H9 (cell line): ENCODE results near the gene ITPKC. TPM values are rescaled to one million over a fixed set of nuclear protein-coding genes. Genes with fewer than 3 reads are reported as not detected.

Source experiments
- DNase-seq: peaks from one replicate; pipeline ENCODE4 v3.0.0-alpha.2; 2017
- H2AFZ ChIP-seq: one replicate; pipeline ENCODE4 v1.6.1; 2013; ENCODE audit warnings: mild to moderate bottlenecking, low read length, control low read depth, moderate library complexity
- H2AK5ac ChIP-seq: 2 replicates; pipeline ENCODE4 v1.6.1; 2013; ENCODE audit warnings: low read length, control low read depth, mixed read lengths; ENCODE audit not compliant: insufficient read length
- H2BK120ac ChIP-seq: one replicate; pipeline ENCODE4 v1.6.1; 2013; ENCODE audit warnings: low read depth, mild to moderate bottlenecking, low read length, control low read depth, inconsistent platforms; ENCODE audit not compliant: poor library complexity, severe bottlenecking
- H2BK12ac ChIP-seq: 2 replicates; pipeline ENCODE4 v1.6.1; 2013; ENCODE audit warnings: low read length, control low read depth, mixed read lengths, low read depth; ENCODE audit not compliant: insufficient read length
- H2BK15ac ChIP-seq: 2 replicates; pipeline ENCODE4 v1.6.1; 2013; ENCODE audit warnings: low read depth, low read length, control low read depth
- H2BK20ac ChIP-seq: one replicate; pipeline ENCODE4 v1.6.1; 2013; ENCODE audit warnings: low read depth, mild to moderate bottlenecking, low read length, control low read depth, inconsistent platforms; ENCODE audit not compliant: poor library complexity, severe bottlenecking
- H2BK5ac ChIP-seq: 2 replicates; pipeline ENCODE4 v1.6.1; 2013; ENCODE audit warnings: low read length, control low read depth, mixed read lengths; ENCODE audit not compliant: insufficient read length
- H3K14ac ChIP-seq: 2 replicates; pipeline ENCODE4 v1.6.1; 2013; ENCODE audit warnings: low read length, control low read depth; ENCODE audit not compliant: insufficient read depth
- H3K18ac ChIP-seq: 2 replicates; pipeline ENCODE4 v1.6.1; 2013; ENCODE audit warnings: low read depth, mild to moderate bottlenecking, mixed read lengths, low read length, control low read depth; ENCODE audit not compliant: insufficient read length
- H3K23ac ChIP-seq: 2 replicates; pipeline ENCODE4 v1.6.1; 2013; ENCODE audit warnings: low read length, control low read depth, mixed read lengths, low read depth; ENCODE audit not compliant: insufficient read length
- H3K23me2 ChIP-seq: 2 replicates; pipeline ENCODE4 v1.6.1; 2013; ENCODE audit warnings: low read depth, mild to moderate bottlenecking, mixed read lengths, low read length, control low read depth; ENCODE audit not compliant: insufficient read length, poor library complexity, severe bottlenecking
- H3K27ac ChIP-seq: 2 replicates; pipeline ENCODE4 v1.5.1; 2013; ENCODE audit warnings: low read length, control low read depth, mixed read lengths, low read depth; ENCODE audit not compliant: insufficient read length
- H3K27me3 ChIP-seq: 2 replicates; pipeline ENCODE4 v1.6.1; 2013; ENCODE audit warnings: low read length, control low read depth, inconsistent platforms; ENCODE audit not compliant: insufficient read depth
- H3K4ac ChIP-seq: 2 replicates; pipeline ENCODE4 v1.6.1; 2013; ENCODE audit warnings: low read depth, mild to moderate bottlenecking, control low read depth, inconsistent platforms, low read length, moderate library complexity
- H3K4me1 ChIP-seq: 2 replicates; pipeline ENCODE4 v1.6.1; 2013; ENCODE audit warnings: low read length, control low read depth, inconsistent platforms; ENCODE audit not compliant: insufficient read depth
- H3K4me2 ChIP-seq: 2 replicates; pipeline ENCODE4 v1.6.1; 2013; ENCODE audit warnings: low read length, control low read depth, mixed read lengths; ENCODE audit not compliant: insufficient read length, insufficient read depth
- H3K56ac ChIP-seq: 2 replicates; pipeline ENCODE4 v1.6.1; 2013; ENCODE audit warnings: low read depth, mild to moderate bottlenecking, mixed read lengths, low read length, control low read depth; ENCODE audit not compliant: insufficient read length
- H3K79me1 ChIP-seq: 2 replicates; pipeline ENCODE4 v1.6.1; 2013; ENCODE audit warnings: low read depth, mild to moderate bottlenecking, moderate library complexity, low read length, control low read depth, inconsistent platforms; ENCODE audit not compliant: insufficient read depth, poor library complexity, severe bottlenecking
- H3K79me2 ChIP-seq: 2 replicates; pipeline ENCODE4 v1.6.1; 2013; ENCODE audit warnings: low read length, control low read depth, inconsistent platforms; ENCODE audit not compliant: insufficient read depth
- H3K9ac ChIP-seq: 2 replicates; pipeline ENCODE4 v1.6.1; 2013; ENCODE audit warnings: low read length, control low read depth, mixed read lengths; ENCODE audit not compliant: insufficient read length; ENCODE audit errors: extremely low read depth
- H3K9me3 ChIP-seq: one replicate; pipeline ENCODE4 v1.6.1; 2013; ENCODE audit warnings: low read depth, low read length, inconsistent platforms; ENCODE audit not compliant: control insufficient read depth
- H3T11ph ChIP-seq: one replicate; pipeline ENCODE4 v1.6.1; 2013; ENCODE audit warnings: mild to moderate bottlenecking, low read length, control low read depth, inconsistent platforms
- H4K20me1 ChIP-seq: one replicate; pipeline ENCODE4 v1.6.1; 2013; ENCODE audit not compliant: control insufficient read depth, insufficient read length, insufficient read depth
- H4K5ac ChIP-seq: 2 replicates; pipeline ENCODE4 v1.6.1; 2013; ENCODE audit warnings: low read depth, mild to moderate bottlenecking, mixed read lengths, low read length, control low read depth; ENCODE audit not compliant: insufficient read length
- H4K8ac ChIP-seq: replicated peaks from 2 replicates; pipeline ENCODE4 v1.6.1; 2013; ENCODE audit warnings: low read length, control low read depth, mixed read lengths, low read depth; ENCODE audit not compliant: insufficient read length
- H4K91ac ChIP-seq: 2 replicates; pipeline ENCODE4 v1.6.1; 2013; ENCODE audit warnings: low read depth, mild to moderate bottlenecking, moderate library complexity, mixed read lengths, low read length, control low read depth; ENCODE audit not compliant: insufficient read length
- H3K27ac Mint-ChIP-seq, 3 experiments: 2 replicates in 2 of 3; 3 replicates in 1 of 3; pipeline ENCODE4 v1.8.0; 2020 to 2021; ENCODE audit warnings: mixed read lengths in 3 of 3, mild to moderate bottlenecking in 1 of 3, moderate library complexity in 1 of 3
- H3K27me3 Mint-ChIP-seq: 2 replicates; pipeline ENCODE4 v1.8.0; 2021; ENCODE audit warnings: low read depth, mild to moderate bottlenecking, moderate library complexity, mixed read lengths
- H3K36me3 Mint-ChIP-seq, 3 experiments: 2 replicates in 2 of 3; 3 replicates in 1 of 3; pipeline ENCODE4 v1.8.0; 2020 to 2021; ENCODE audit warnings: low read depth in 3 of 3, mixed read lengths in 3 of 3; ENCODE audit not compliant: insufficient read depth in 1 of 3
- H3K4me1 Mint-ChIP-seq, 2 experiments: 2 replicates each; pipeline ENCODE4 v1.8.0; 2020; ENCODE audit warnings: mixed read lengths in 2 of 2
- H3K4me3 Mint-ChIP-seq, 2 experiments: 2 replicates in 1 of 2; 3 replicates in 1 of 2; pipeline ENCODE4 v1.8.0; 2020 to 2021; ENCODE audit warnings: mild to moderate bottlenecking in 2 of 2, mixed read lengths in 2 of 2, moderate library complexity in 1 of 2
- H3K9me3 Mint-ChIP-seq, 2 experiments: 2 replicates in 1 of 2; 3 replicates in 1 of 2; pipeline ENCODE4 v1.8.0; 2020; ENCODE audit warnings: mild to moderate bottlenecking in 2 of 2, mixed read lengths in 2 of 2, moderate library complexity in 1 of 2
- WGBS: extraction: QIAGEN DNeasy Blood & Tissue Kit; methylation state at CpG from one replicate; pipeline ENCODE4 v1.1.7; 2013; ENCODE audit warnings: missing lambda C conversion rate, low lambda C conversion rate, mixed read lengths; ENCODE audit not compliant: insufficient read length; ENCODE audit errors: extremely low coverage; 5-methylcytosine and 5-hydroxymethylcytosine counted together
- total RNA-seq: library from RNA; stranded (reverse); gene quantifications from 2 replicates; pipeline ENCODE4 v1.2.1, GENCODE V29; 2021
- TF ChIP-seq, protein P1 (sequence below): fragments of 200-600 bp; sonication (generic); conservative IDR thresholded peaks from 3 replicates; pipeline ENCODE4 v1.8.0; 2021; ENCODE audit warnings: antibody characterized with exemption, mild to moderate bottlenecking

ITPKC gene
- total RNA-seq, 1 experiment from 2014 or later: 11.2 TPM

DNA sequence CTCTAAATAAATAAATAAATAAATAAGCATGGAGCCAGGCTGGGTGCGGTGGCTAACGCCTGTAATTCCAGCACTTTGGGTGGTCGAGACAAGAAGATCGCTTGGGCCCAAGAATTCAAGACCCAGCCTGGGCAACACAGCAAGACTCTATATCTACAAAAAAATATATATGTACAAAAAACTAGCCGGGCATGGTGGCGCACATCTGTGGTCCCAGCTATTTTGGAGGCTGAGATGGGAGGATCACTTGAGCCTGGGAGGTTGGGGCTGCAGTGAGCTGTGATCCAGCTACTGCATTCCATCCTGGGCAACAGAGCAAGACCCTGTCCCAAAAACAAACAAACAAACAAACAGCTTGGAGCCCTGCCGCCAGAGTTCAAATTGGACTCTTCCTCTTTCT, 30.6 kb downstream of the ITPKC start:
- Histone ChIP-seq H3K27me3 (no peaks in the 10 kb centered on the region), H4K5ac (no peak overlapping the region), H2AFZ (no peak overlapping the region), H2BK12ac (no peak overlapping the region), H3K56ac (no peak overlapping the region), H4K20me1 (no peaks in the 10 kb centered on the region), H3K79me1 (no peaks in the 10 kb centered on the region), H4K91ac (no peak overlapping the region), H3K23me2 (peaks cover 9% of the 10 kb centered on the region), H3K4me2 (no peak overlapping the region), H3K18ac (no peak overlapping the region), H3T11ph (no peak overlapping the region), H3K23ac (no peak overlapping the region), H4K8ac (no peak overlapping the region), H2BK120ac (no peak overlapping the region), H3K4me1 (peaks cover 4% of the 10 kb centered on the region; the same call in 1 of the 2 replicates), H3K14ac (no peak overlapping the region), H2BK5ac (no peak overlapping the region), H3K9me3 (no peaks in the 10 kb centered on the region), H3K27ac (no peak overlapping the region), H3K9ac (no peak overlapping the region), H2BK15ac (no peak overlapping the region), H2BK20ac (no peak overlapping the region), H3K79me2 (peaks cover 10% of the 10 kb centered on the region; the same call in 1 of the 2 replicates), H2AK5ac (no peak overlapping the region), H3K4ac (no peak overlapping the region)
- no CpG with 5 or more reads among the region's 7 CpGs for WGBS
- peaks cover 18 to 23% (median 22%) of the 10 kb centered on the region in 3 experiments for H3K36me3 Mint-ChIP-seq
- peaks cover 22 to 30% of the 10 kb centered on the region in 2 experiments for H3K4me1 Mint-ChIP-seq
- no peak for DNase-seq
- H3K27ac Mint-ChIP-seq: no peak overlapping the region
- H3K27me3 Mint-ChIP-seq: no peaks in the 10 kb centered on the region; the same call in none of the 2 replicates
- TF ChIP-seq, protein P1, sequence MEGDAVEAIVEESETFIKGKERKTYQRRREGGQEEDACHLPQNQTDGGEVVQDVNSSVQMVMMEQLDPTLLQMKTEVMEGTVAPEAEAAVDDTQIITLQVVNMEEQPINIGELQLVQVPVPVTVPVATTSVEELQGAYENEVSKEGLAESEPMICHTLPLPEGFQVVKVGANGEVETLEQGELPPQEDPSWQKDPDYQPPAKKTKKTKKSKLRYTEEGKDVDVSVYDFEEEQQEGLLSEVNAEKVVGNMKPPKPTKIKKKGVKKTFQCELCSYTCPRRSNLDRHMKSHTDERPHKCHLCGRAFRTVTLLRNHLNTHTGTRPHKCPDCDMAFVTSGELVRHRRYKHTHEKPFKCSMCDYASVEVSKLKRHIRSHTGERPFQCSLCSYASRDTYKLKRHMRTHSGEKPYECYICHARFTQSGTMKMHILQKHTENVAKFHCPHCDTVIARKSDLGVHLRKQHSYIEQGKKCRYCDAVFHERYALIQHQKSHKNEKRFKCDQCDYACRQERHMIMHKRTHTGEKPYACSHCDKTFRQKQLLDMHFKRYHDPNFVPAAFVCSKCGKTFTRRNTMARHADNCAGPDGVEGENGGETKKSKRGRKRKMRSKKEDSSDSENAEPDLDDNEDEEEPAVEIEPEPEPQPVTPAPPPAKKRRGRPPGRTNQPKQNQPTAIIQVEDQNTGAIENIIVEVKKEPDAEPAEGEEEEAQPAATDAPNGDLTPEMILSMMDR: no peak
- no peak overlapping the region for H3K4me3 Mint-ChIP-seq
- peaks cover 0 to 3% of the 10 kb centered on the region in 2 experiments; a peak in 1 of 5 replicates for H3K9me3 Mint-ChIP-seq
